Spleen (tissue), 7 donors: Measurements from ENCODE around the gene HEPHL1.

Source experiments
- POLR2A ChIP-seq, 3 donors: fragments of 450-650 bp; IDR thresholded peaks; one replicate each; pipeline ENCODE4 v1.5.1; 2017; ENCODE audit warnings: antibody characterized with exemption in 3 of 3, mild to moderate bottlenecking in 1 of 3
- TF ChIP-seq, protein P1 (sequence below), 11 experiments: fragments of 200-600 bp in 7 of 11; fragments of 450-650 bp in 4 of 11; sonication (generic) in 4 of 11; IDR thresholded peaks in 8 of 11; conservative IDR thresholded peaks in 3 of 11; 1 replicate in 7 of 11; 2 replicates in 4 of 11; pipeline versions ENCODE4 v1.4.0 to v1.8.0; 2016 to 2021; ENCODE audit warnings: antibody characterized with exemption in 11 of 11, inconsistent platforms in 4 of 11, mild to moderate bottlenecking in 1 of 11
- donor health status: DM: no; HTN: no; CAD: no; lungs with moderate emphysema.
- donor health status: DM: no; HTN: no; CAD: no.
- donor health status: DM: no; HTN: no; CAD: no.

DNA sequence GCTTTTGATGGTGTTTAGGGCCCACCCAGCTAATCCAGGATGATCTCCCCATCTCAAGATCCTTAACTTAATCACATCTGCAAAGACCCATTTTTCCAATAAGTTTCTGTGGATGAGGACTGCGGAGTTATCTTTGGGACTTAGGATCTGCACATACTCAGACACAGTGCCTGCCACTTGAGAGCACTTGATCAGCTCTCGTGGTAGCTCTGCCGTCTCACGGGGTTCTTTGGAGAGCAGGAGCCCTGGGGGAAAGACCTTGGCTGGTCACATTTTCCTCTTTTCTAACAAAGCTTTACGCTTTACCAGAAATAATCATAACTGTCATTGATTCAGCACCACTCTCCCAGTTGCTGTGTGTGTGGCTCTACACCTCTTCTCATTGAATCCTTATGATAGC lies 6.1 kb downstream of the HEPHL1 start:
- TF ChIP-seq, protein P1, sequence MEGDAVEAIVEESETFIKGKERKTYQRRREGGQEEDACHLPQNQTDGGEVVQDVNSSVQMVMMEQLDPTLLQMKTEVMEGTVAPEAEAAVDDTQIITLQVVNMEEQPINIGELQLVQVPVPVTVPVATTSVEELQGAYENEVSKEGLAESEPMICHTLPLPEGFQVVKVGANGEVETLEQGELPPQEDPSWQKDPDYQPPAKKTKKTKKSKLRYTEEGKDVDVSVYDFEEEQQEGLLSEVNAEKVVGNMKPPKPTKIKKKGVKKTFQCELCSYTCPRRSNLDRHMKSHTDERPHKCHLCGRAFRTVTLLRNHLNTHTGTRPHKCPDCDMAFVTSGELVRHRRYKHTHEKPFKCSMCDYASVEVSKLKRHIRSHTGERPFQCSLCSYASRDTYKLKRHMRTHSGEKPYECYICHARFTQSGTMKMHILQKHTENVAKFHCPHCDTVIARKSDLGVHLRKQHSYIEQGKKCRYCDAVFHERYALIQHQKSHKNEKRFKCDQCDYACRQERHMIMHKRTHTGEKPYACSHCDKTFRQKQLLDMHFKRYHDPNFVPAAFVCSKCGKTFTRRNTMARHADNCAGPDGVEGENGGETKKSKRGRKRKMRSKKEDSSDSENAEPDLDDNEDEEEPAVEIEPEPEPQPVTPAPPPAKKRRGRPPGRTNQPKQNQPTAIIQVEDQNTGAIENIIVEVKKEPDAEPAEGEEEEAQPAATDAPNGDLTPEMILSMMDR (IDR thresholded peaks at IDR 0.05 in 8 of 11, conservative IDR thresholded peaks at IDR 0.05 in 3 of 11), result no peak
- TF ChIP-seq POLR2A (IDR thresholded peaks at IDR 0.05), result no peak
